Sigmoid colon (tissue), 7 donors: Measurements from ENCODE around the gene ADK. TPM values are rescaled to one million over a fixed set of nuclear protein-coding genes. Genes with fewer than 3 reads are reported as not detected.
"Not testable (repeated sequence)": the region's sequence is repeated elsewhere in the genome, so short reads cannot be mapped to it uniquely, and the experiment has no call there.

Source experiments
- DNase-seq: peaks from one replicate; pipeline ENCODE4 v3.0.0-alpha.2; 2019
- H3K27ac ChIP-seq, 4 donors: fragments of 200-600 bp; sonication (generic); one replicate each; pipeline ENCODE4 v1.5.1; 2016 to 2019; ENCODE audit warnings: mild to moderate bottlenecking in 1 of 4
- H3K27me3 ChIP-seq, 3 donors: fragments of 200-600 bp; sonication (generic); one replicate each; pipeline ENCODE4 v1.5.1; 2019; ENCODE audit warnings: mild to moderate bottlenecking in 1 of 3
- H3K36me3 ChIP-seq, 4 donors: fragments of 200-600 bp; sonication (generic); one replicate each; pipeline ENCODE4 v1.5.1; 2016 to 2019
- H3K4me1 ChIP-seq, 4 donors: fragments of 200-600 bp; sonication (generic); one replicate each; pipeline ENCODE4 v1.5.1; 2017 to 2019
- H3K4me3 ChIP-seq, 4 donors: fragments of 200-600 bp; sonication (generic); one replicate each; pipeline ENCODE4 v1.5.1; 2017 to 2019; ENCODE audit warnings: mild to moderate bottlenecking in 2 of 4, moderate library complexity in 1 of 4
- H3K9me3 ChIP-seq, 4 donors: fragments of 200-600 bp in 3 of 4; sonication (generic) in 3 of 4; one replicate each; pipeline versions ENCODE4 v1.5.1 to v1.6.1; 2013 to 2019
- EP300 ChIP-seq, 4 donors: sonication (generic); formaldehyde crosslinking; IDR thresholded peaks; one replicate each; pipeline ENCODE4 v1.6.1; 2017; ENCODE audit warnings: antibody characterized with exemption in 4 of 4
- POLR2A ChIP-seq, 2 donors: fragments of 450-650 bp; IDR thresholded peaks; one replicate each; pipeline ENCODE4 v1.6.1; 2016; ENCODE audit warnings: antibody characterized with exemption in 2 of 2, mild to moderate bottlenecking in 2 of 2, moderate library complexity in 2 of 2
- POLR2AphosphoS5 ChIP-seq, 4 donors: sonication (generic); formaldehyde crosslinking; IDR thresholded peaks; one replicate each; pipeline ENCODE4 v1.6.1; 2017; ENCODE audit warnings: antibody characterized with exemption in 4 of 4
- WGBS, 2 donors: extraction: QIAGEN DNeasy Blood & Tissue Kit; methylation state at CpG; one replicate each; pipeline ENCODE4 v1.1.7; 2013; 5-methylcytosine and 5-hydroxymethylcytosine counted together
- intact Hi-C: fragments of 100-400 bp; cut with DNase I; formaldehyde crosslinking; loops from one replicate; pipeline ENCODE4 v1.15.1; 2023
- polyA plus RNA-seq, 3 donors: library from polyadenylated mRNA; stranded (reverse); fragments of 200-250 nt; gene quantifications; one replicate each; pipeline ENCODE4 v1.2.3, GENCODE V29; 2013
- total RNA-seq, 4 donors: library from RNA; depleted of rRNA; stranded (reverse); fragments of >200 nt; gene quantifications; one replicate each; pipeline ENCODE4 v1.1.0, GENCODE V29; 2016
- TF ChIP-seq, protein P1 (sequence below), 4 experiments: fragments of 450-650 bp in 3 of 4; fragments of 200-600 bp in 1 of 4; IDR thresholded peaks; one replicate each; pipeline ENCODE4 v1.5.1; 2016 to 2019; ENCODE audit warnings: antibody characterized with exemption in 4 of 4, mild to moderate bottlenecking in 3 of 4, moderate library complexity in 2 of 4
- donor health status: healthy with polysubstance abuse.
- donor health status: Bipolar disorder and iron deficiency.
- donor health status: healthy.

Gene ADK
- total and polyA plus RNA-seq, 7 donors, result 15.2 to 31.3 (median 25.3) TPM

GRCh38 chr10:74344306-74344705 is 193.3 kb downstream of the ADK start:
- TF ChIP-seq, protein P1, sequence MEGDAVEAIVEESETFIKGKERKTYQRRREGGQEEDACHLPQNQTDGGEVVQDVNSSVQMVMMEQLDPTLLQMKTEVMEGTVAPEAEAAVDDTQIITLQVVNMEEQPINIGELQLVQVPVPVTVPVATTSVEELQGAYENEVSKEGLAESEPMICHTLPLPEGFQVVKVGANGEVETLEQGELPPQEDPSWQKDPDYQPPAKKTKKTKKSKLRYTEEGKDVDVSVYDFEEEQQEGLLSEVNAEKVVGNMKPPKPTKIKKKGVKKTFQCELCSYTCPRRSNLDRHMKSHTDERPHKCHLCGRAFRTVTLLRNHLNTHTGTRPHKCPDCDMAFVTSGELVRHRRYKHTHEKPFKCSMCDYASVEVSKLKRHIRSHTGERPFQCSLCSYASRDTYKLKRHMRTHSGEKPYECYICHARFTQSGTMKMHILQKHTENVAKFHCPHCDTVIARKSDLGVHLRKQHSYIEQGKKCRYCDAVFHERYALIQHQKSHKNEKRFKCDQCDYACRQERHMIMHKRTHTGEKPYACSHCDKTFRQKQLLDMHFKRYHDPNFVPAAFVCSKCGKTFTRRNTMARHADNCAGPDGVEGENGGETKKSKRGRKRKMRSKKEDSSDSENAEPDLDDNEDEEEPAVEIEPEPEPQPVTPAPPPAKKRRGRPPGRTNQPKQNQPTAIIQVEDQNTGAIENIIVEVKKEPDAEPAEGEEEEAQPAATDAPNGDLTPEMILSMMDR (IDR thresholded peaks at IDR 0.05), result no peak
- TF ChIP-seq EP300 (IDR thresholded peaks at IDR 0.05) (no peak), POLR2A (IDR thresholded peaks at IDR 0.05) (no peak), POLR2AphosphoS5 (IDR thresholded peaks at IDR 0.05) (no peak)
- WGBS, 2 donors, result 97% methylated on average over 1 of the region's 1 CpG
- H3K9me3 ChIP-seq, result peaks cover 0 to 10% (median 3%) of the 10 kb centered on the region in 4 donors
- no peak overlapping the region for H3K4me3 ChIP-seq
- H3K36me3 ChIP-seq, result no peaks in the 10 kb centered on the region
- H3K4me1 ChIP-seq, result no peaks in the 10 kb centered on the region
- no peak overlapping the region for H3K27ac ChIP-seq
- intact Hi-C loops, result no loop called here
- no peaks in the 10 kb centered on the region for H3K27me3 ChIP-seq
- no peak for DNase-seq

- Histone ChIP-seq H3K27me3 (no peaks in the 10 kb centered on the region), H3K4me3 (no peak overlapping the region), H3K4me1 (no peaks in the 10 kb centered on the region), H3K9me3 (peaks cover 0 to 10% (median 3%) of the 10 kb centered on the region in 4 donors), H3K27ac (no peak overlapping the region), H3K36me3 (no peaks in the 10 kb centered on the region)
- TF ChIP-seq EP300 (IDR thresholded peaks at IDR 0.05), result no peak
- TF ChIP-seq POLR2A (IDR thresholded peaks at IDR 0.05), result no peak
- TF ChIP-seq POLR2AphosphoS5 (IDR thresholded peaks at IDR 0.05), result no peak
- TF ChIP-seq, protein P1 (IDR thresholded peaks at IDR 0.05), result no peak
- DNase-seq, result no peak
- intact Hi-C loops, result no loop called here
- 97% methylated on average over 6 of the region's 6 CpGs for WGBS, 2 donors
These were observed 196.5 kb downstream of the ADK start for GRCh38 chr10:74347522-74347921.

DNA sequence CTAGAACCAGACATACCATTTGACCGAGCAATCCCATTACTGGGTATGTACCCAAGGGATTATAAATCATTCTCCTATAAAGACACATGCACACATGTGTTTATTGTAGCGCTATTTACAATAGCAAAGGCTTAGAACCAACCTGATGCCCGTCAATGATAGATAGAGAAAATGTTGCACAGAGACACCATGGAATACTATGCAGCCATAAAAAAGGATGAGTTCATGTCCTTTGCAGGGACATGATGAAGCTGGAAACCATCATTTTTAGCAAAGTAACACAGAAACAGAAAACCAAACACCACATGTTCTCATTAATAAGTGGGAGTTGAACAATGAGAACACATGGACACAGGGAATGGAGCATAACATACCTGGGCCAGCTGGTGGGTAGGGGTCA is 202.0 kb downstream of the ADK start:
- H3K36me3 ChIP-seq, intact Hi-C loops, H3K27ac ChIP-seq, H3K4me3 ChIP-seq, H3K27me3 ChIP-seq, DNase-seq, H3K9me3 ChIP-seq, H3K4me1 ChIP-seq: not testable (repeated sequence)
- 93 to 96% methylated on average over 3 of the region's 3 CpGs for WGBS, 2 donors

- Histone ChIP-seq H3K9me3 (peaks cover 0 to 20% (median 14%) of the 10 kb centered on the region in 4 donors), H3K27ac (no peak overlapping the region), H3K36me3 (peaks cover 0 to 6% (median 0%) of the 10 kb centered on the region in 4 donors), H3K4me3 (no peak overlapping the region), H3K27me3 (no peaks in the 10 kb centered on the region), H3K4me1 (no peaks in the 10 kb centered on the region)
- intact Hi-C loops, result no loop called here
- no peak for DNase-seq
- TF ChIP-seq, protein P1 (IDR thresholded peaks at IDR 0.05), result no peak
- TF ChIP-seq POLR2AphosphoS5 (IDR thresholded peaks at IDR 0.05) (no peak), EP300 (IDR thresholded peaks at IDR 0.05) (no peak)
These were observed 210.7 kb downstream of the ADK start for GRCh38 chr10:74361678-74362077.

DNA sequence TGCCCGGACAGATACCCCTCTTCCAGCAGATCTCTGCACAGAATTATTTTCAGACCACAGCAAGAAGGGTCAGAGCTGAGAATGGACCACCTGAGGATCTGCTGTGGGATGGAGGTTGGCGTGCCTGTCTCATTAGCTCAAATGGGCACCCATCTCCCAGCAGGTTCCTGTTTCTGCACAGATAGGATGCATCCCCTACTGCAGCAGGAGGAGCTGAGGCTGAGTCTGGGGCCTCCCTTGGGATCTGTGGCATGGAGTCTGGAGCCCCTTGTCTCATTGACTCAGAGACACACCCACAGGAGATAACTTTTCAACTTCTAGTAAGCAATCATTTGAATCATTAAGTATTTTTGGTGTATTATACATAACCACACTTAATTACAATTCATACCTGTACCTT is 212.7 kb downstream of the ADK start:
- Histone ChIP-seq H3K27ac (no peak overlapping the region), H3K4me1 (no peaks in the 10 kb centered on the region), H3K36me3 (peaks cover 0 to 6% (median 0%) of the 10 kb centered on the region in 4 donors), H3K4me3 (no peak overlapping the region), H3K9me3 (peaks cover 0 to 20% (median 14%) of the 10 kb centered on the region in 4 donors), H3K27me3 (no peaks in the 10 kb centered on the region)
- 95 to 97% methylated on average over 2 of the region's 2 CpGs for WGBS, 2 donors
- TF ChIP-seq POLR2AphosphoS5 (IDR thresholded peaks at IDR 0.05) (no peak), EP300 (IDR thresholded peaks at IDR 0.05) (no peak), POLR2A (IDR thresholded peaks at IDR 0.05) (no peak)
- TF ChIP-seq, protein P1 (IDR thresholded peaks at IDR 0.05), result no peak
- DNase-seq, result no peak
- intact Hi-C loops, result no loop called here
